ENCODE results near the gene PTPN4. TPM values are rescaled to one million over a fixed set of nuclear protein-coding genes. Genes with fewer than 3 reads are reported as not detected.
A peak's percentile ranks its signal among the peaks of the same experiment; 100 is the strongest.

The PTPN4 gene
- total RNA-seq, 1 experiment from 2014 or later: 46.8 TPM

- H3K36me3 ChIP-seq (ENCODE audit: control insufficient read depth, insufficient read depth, low read length): no peaks in the 10 kb centered on the region
- no peak for DNase-seq
These were observed 222.2 kb downstream of the PTPN4 start for GRCh38 chr2:119981896-119982295.

GRCh38 chr2:119982506-119982905 lies 222.8 kb downstream of the PTPN4 start:
- H3K9me3 Mint-ChIP-seq (ENCODE audit: unreplicated experiment): no peaks in the 10 kb centered on the region
- peaks cover 5% of the 10 kb centered on the region for H3K36me3 Mint-ChIP-seq (ENCODE audit: insufficient read depth, unreplicated experiment)
- no peaks in the 10 kb centered on the region for H3K36me3 ChIP-seq (ENCODE audit: control insufficient read depth, insufficient read depth, low read length)
- no peak overlapping the region for H3K4me3 Mint-ChIP-seq (ENCODE audit: unreplicated experiment)
- ChIA-PET CTCF (no interaction called here), POLR2A (no interaction called here)
- intact Hi-C loops (cut with micrococcal nuclease; ENCODE audit: unreplicated experiment): no loop called here
- no peaks in the 10 kb centered on the region for H3K27me3 ChIP-seq (replicated peaks; ENCODE audit: control insufficient read depth, insufficient read depth, low read length)
- no peaks in the 10 kb centered on the region for H3K9me3 ChIP-seq
- no TSS peak for BruUV-seq (replicated peaks)
- H3K4me3 ChIP-seq (ENCODE audit: low read depth, low read length): no peak overlapping the region
- peaks cover 12% of the 10 kb centered on the region for H3K4me1 ChIP-seq
- no peak for DNase-seq
- H3K4me1 Mint-ChIP-seq (ENCODE audit: low read depth, unreplicated experiment): no peaks in the 10 kb centered on the region
- no peaks in the 10 kb centered on the region for H3K27me3 Mint-ChIP-seq (ENCODE audit: insufficient read depth, unreplicated experiment)
- no peak for TF ChIP-seq CTCF (IDR thresholded peaks at IDR 0.05; ENCODE audit: insufficient read depth in 1 of 2, low read depth in 1 of 2, low read length in 1 of 2, severe bottlenecking in 1 of 2, unreplicated experiment in 1 of 2)
- no peak overlapping the region for H3K27ac Mint-ChIP-seq (ENCODE audit: unreplicated experiment)

More at GRCh38 chr2:119981896-119982295, 222.2 kb downstream of the PTPN4 start:
- Mint-ChIP-seq H3K4me3 (ENCODE audit: unreplicated experiment) (no peak overlapping the region), H3K27ac (ENCODE audit: unreplicated experiment) (no peak overlapping the region), H3K4me1 (ENCODE audit: low read depth, unreplicated experiment) (no peaks in the 10 kb centered on the region), H3K36me3 (ENCODE audit: insufficient read depth, unreplicated experiment) (peaks cover 5% of the 10 kb centered on the region), H3K9me3 (ENCODE audit: unreplicated experiment) (no peaks in the 10 kb centered on the region), H3K27me3 (ENCODE audit: insufficient read depth, unreplicated experiment) (no peaks in the 10 kb centered on the region)
- Histone ChIP-seq H3K9me3 (no peaks in the 10 kb centered on the region), H3K4me3 (ENCODE audit: low read depth, low read length) (0 out of 2 replicates have a peak overlapping the region, but pooled peaks have one; percentile 4), H3K4me1 (peaks cover 12% of the 10 kb centered on the region), H3K27me3 (replicated peaks; ENCODE audit: control insufficient read depth, insufficient read depth, low read length) (no peaks in the 10 kb centered on the region)
- POLR2A ChIA-PET: no interaction called here
- CTCF ChIA-PET: no interaction called here
- BruUV-seq (replicated peaks): no TSS peak
- intact Hi-C loops (cut with micrococcal nuclease; ENCODE audit: unreplicated experiment): no loop called here
- TF ChIP-seq CTCF (IDR thresholded peaks at IDR 0.05; ENCODE audit: insufficient read depth in 1 of 2, low read depth in 1 of 2, low read length in 1 of 2, severe bottlenecking in 1 of 2, unreplicated experiment in 1 of 2): no peak

GRCh38 chr2:119983108-119983507 lies 223.4 kb downstream of the PTPN4 start:
- Mint-ChIP-seq H3K4me3 (ENCODE audit: unreplicated experiment) (no peak overlapping the region), H3K4me1 (ENCODE audit: low read depth, unreplicated experiment) (no peaks in the 10 kb centered on the region), H3K27me3 (ENCODE audit: insufficient read depth, unreplicated experiment) (no peaks in the 10 kb centered on the region), H3K27ac (ENCODE audit: unreplicated experiment) (no peak overlapping the region), H3K9me3 (ENCODE audit: unreplicated experiment) (no peaks in the 10 kb centered on the region), H3K36me3 (ENCODE audit: insufficient read depth, unreplicated experiment) (peaks cover 5% of the 10 kb centered on the region)
- intact Hi-C loops (cut with micrococcal nuclease; ENCODE audit: unreplicated experiment): no loop called here
- no peak overlapping the region for H3K4me3 ChIP-seq (ENCODE audit: low read depth, low read length)
- no peak for TF ChIP-seq CTCF (IDR thresholded peaks at IDR 0.05; ENCODE audit: insufficient read depth in 1 of 2, low read depth in 1 of 2, low read length in 1 of 2, severe bottlenecking in 1 of 2, unreplicated experiment in 1 of 2)
- ChIA-PET POLR2A (no interaction called here), CTCF (no interaction called here)
- no peaks in the 10 kb centered on the region for H3K36me3 ChIP-seq (ENCODE audit: control insufficient read depth, insufficient read depth, low read length)
- no peak for DNase-seq
- no peaks in the 10 kb centered on the region for H3K9me3 ChIP-seq
- BruUV-seq (replicated peaks): no TSS peak
- H3K27me3 ChIP-seq (replicated peaks; ENCODE audit: control insufficient read depth, insufficient read depth, low read length): no peaks in the 10 kb centered on the region
- peaks cover 12% of the 10 kb centered on the region for H3K4me1 ChIP-seq

Measured in Caco-2 (cell line).